MM.1S (cell line): ENCODE data around the gene ZNF808.
"Not testable (repeated sequence)": the region's sequence is repeated elsewhere in the genome, so short reads cannot be mapped to it uniquely, and the experiment has no call there.

Experiments
- DNase-seq: peaks from one replicate; pipeline ENCODE4 v3.0.0-alpha.2; 2015
- H2AFZ ChIP-seq: fragments of 300-600 bp; sonication (generic); 2 replicates; pipeline ENCODE4 v1.6.0; 2016; ENCODE audit warnings: antibody characterized with exemption, low read length
- H3F3A ChIP-seq: fragments of 300-600 bp; sonication (generic); 2 replicates; pipeline ENCODE4 v1.6.1; 2016; ENCODE audit warnings: mild to moderate bottlenecking, antibody characterized with exemption, low read length, moderate library complexity, mixed read lengths; ENCODE audit not compliant: insufficient read depth
- H3K27ac ChIP-seq: fragments of 300-600 bp; sonication (generic); 2 replicates; pipeline ENCODE4 v1.5.1; 2016; ENCODE audit warnings: mild to moderate bottlenecking, low read length
- H3K27me3 ChIP-seq: fragments of 300-600 bp; sonication (generic); replicated peaks from 2 replicates; pipeline ENCODE4 v1.6.0; 2016; ENCODE audit warnings: low read length; ENCODE audit not compliant: insufficient read depth
- H3K36me3 ChIP-seq: fragments of 300-600 bp; sonication (generic); replicated peaks from 2 replicates; pipeline ENCODE4 v1.6.1; 2016; ENCODE audit warnings: mild to moderate bottlenecking, low read length, mixed read lengths; ENCODE audit not compliant: insufficient read depth
- H3K4me1 ChIP-seq: fragments of 300-600 bp; sonication (generic); 2 replicates; pipeline ENCODE4 v1.6.1; 2016; ENCODE audit warnings: low read length, mixed read lengths
- H3K4me2 ChIP-seq: fragments of 300-600 bp; sonication (generic); 2 replicates; pipeline ENCODE4 v1.6.0; 2016; ENCODE audit warnings: low read depth, low read length
- H3K4me3 ChIP-seq: fragments of 300-600 bp; sonication (generic); 2 replicates; pipeline ENCODE4 v1.5.1; 2016; ENCODE audit warnings: low read length, mixed read lengths
- H3K79me2 ChIP-seq: fragments of 300-600 bp; sonication (generic); 2 replicates; pipeline ENCODE4 v1.6.1; 2016; ENCODE audit warnings: mixed run types, low read length, mixed read lengths
- H3K9ac ChIP-seq: fragments of 300-600 bp; sonication (generic); 2 replicates; pipeline ENCODE4 v1.6.1; 2016; ENCODE audit warnings: low read length, mixed read lengths
- H3K9me2 ChIP-seq: fragments of 300-600 bp; sonication (generic); replicated peaks from 2 replicates; pipeline ENCODE4 v1.6.1; 2016; ENCODE audit warnings: mild to moderate bottlenecking, low read length, mixed read lengths; ENCODE audit not compliant: insufficient read depth
- H3K9me3 ChIP-seq: fragments of 300-600 bp; sonication (generic); replicated peaks from 2 replicates; pipeline ENCODE4 v1.6.1; 2016; ENCODE audit warnings: mild to moderate bottlenecking, low read length, mixed read lengths; ENCODE audit not compliant: insufficient read depth
- H4K20me1 ChIP-seq: fragments of 300-600 bp; sonication (generic); 2 replicates; pipeline ENCODE4 v1.6.1; 2016; ENCODE audit warnings: mild to moderate bottlenecking, low read length, moderate library complexity, mixed read lengths; ENCODE audit not compliant: insufficient read depth
- EZH2 ChIP-seq: fragments of 300-600 bp; sonication (generic); optimal IDR thresholded peaks from 2 replicates; pipeline ENCODE3; 2017; ENCODE audit warnings: low read depth, mild to moderate bottlenecking, antibody characterized with exemption, low read length, mixed read lengths
- EZH2phosphoT487 ChIP-seq: fragments of 300-600 bp; sonication (generic); IDR thresholded peaks from 2 replicates; pipeline ENCODE4 v1.6.1; 2018; ENCODE audit warnings: antibody characterized with exemption, low read length
- TF ChIP-seq, protein P1 (sequence below): fragments of 300-600 bp; sonication (generic); IDR thresholded peaks from 2 replicates; pipeline ENCODE4 v1.5.1; 2016; ENCODE audit warnings: antibody characterized with exemption, low read length, mixed read lengths

Gene ZNF808

DNA sequence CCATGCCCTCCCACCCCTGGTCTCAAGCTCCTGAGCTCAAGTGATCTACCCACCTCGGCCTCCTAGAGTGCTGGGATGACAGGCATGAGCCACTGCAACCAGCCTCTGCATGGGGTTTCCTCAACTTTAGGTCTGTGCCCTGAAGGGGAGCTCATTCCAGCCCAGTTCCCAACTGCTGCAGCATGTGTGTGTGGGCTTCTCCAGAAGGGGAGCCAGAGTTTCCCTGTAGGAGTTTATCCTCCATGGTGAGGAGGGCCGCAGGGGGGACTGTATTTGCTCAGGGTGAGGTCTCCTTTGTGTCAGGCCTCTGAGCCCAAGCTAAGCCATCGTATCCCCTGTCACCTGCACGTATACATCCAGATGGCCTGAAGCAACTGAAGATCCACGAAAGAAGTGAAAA is 11.3 kb upstream of the ZNF808 start:
- Histone ChIP-seq H3K4me2 (no peak overlapping the region), H3K79me2 (no peaks in the 10 kb centered on the region), H3K27me3 (no peaks in the 10 kb centered on the region), H3K4me3 (no peak overlapping the region), H3K9ac (no peak overlapping the region), H3K36me3 (no peaks in the 10 kb centered on the region), H3K27ac (no peak overlapping the region), H2AFZ (no peak overlapping the region), H3F3A (no peaks in the 10 kb centered on the region), H3K9me2 (no peaks in the 10 kb centered on the region), H3K9me3 (no peaks in the 10 kb centered on the region), H3K4me1 (no peaks in the 10 kb centered on the region), H4K20me1 (no peaks in the 10 kb centered on the region)
- TF ChIP-seq EZH2phosphoT487: no peak
- no peak for TF ChIP-seq EZH2
- TF ChIP-seq, protein P1, sequence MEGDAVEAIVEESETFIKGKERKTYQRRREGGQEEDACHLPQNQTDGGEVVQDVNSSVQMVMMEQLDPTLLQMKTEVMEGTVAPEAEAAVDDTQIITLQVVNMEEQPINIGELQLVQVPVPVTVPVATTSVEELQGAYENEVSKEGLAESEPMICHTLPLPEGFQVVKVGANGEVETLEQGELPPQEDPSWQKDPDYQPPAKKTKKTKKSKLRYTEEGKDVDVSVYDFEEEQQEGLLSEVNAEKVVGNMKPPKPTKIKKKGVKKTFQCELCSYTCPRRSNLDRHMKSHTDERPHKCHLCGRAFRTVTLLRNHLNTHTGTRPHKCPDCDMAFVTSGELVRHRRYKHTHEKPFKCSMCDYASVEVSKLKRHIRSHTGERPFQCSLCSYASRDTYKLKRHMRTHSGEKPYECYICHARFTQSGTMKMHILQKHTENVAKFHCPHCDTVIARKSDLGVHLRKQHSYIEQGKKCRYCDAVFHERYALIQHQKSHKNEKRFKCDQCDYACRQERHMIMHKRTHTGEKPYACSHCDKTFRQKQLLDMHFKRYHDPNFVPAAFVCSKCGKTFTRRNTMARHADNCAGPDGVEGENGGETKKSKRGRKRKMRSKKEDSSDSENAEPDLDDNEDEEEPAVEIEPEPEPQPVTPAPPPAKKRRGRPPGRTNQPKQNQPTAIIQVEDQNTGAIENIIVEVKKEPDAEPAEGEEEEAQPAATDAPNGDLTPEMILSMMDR: no peak
- no peak for DNase-seq

DNA sequence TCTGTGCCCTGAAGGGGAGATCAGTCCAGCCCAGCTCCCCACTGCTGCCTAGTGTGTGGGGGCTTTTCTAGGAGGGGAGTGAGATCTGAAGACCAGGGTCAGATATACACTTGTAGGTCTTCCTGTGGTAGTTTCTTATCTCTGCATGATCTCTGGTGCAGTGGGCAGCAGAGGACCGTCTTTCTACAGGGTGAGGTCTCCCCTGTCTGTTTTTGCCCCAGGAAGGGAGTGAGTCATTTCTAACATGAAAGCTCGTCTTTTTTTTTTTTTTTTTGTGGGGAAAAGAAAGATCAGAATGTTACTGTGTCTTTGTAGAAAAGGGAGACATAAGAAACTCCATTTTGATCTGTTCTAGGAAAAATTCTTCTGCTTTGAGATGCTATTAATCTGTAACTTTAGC is 8.8 kb upstream of the ZNF808 start:
- Histone ChIP-seq H3K9ac (no peak overlapping the region), H3F3A (no peaks in the 10 kb centered on the region), H3K9me2 (no peaks in the 10 kb centered on the region), H3K9me3 (no peaks in the 10 kb centered on the region), H3K36me3 (no peaks in the 10 kb centered on the region), H3K79me2 (no peaks in the 10 kb centered on the region), H3K4me1 (no peaks in the 10 kb centered on the region), H4K20me1 (no peaks in the 10 kb centered on the region), H2AFZ (no peak overlapping the region), H3K27me3 (no peaks in the 10 kb centered on the region), H3K4me3 (no peak overlapping the region), H3K4me2 (no peak overlapping the region), H3K27ac (no peak overlapping the region)
- TF ChIP-seq EZH2phosphoT487: no peak
- no peak for TF ChIP-seq EZH2
- TF ChIP-seq, protein P1: no peak
- DNase-seq: no peak

DNA sequence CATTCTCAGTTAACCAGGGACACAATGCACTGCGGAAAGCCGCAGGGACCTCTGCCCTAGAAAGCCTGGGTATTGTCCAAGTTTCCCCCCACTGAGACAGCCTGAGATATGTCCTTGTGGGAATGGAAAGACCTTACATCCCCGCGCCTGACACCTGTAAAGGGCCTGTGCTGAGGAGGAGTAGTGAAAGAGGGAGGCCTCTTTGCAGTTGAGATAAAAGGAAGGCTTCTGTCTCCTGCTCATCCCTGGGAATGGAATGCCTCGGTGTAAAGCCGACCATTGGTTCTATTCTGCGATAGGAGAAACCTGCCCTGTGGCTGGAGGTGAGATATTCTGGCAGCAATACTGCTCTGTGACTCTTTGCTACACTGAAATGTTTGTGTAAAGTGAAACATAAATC is 8.3 kb upstream of the ZNF808 start:
- H3K4me2 ChIP-seq, H3K9me2 ChIP-seq: not testable (repeated sequence)

DNA sequence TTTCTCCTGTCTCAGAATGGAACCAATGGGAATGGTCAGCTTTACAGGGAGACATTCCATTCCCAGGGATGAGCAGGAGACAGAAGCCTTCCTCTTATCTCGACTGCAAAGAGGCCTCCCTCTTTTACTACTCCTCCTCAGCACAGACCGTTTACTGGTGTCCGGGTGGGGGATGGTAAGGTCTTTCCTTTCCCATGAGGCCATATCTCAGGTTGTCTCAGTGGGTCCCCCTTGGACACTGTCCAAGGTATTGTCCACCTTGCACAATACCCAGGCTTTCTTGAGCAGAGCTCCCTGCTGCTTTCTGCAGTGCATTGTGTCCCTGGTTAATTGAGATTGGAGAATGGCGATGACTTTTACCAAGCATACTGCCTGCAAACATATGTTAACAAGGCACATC is 7.5 kb upstream of the ZNF808 start:
- H3K79me2 ChIP-seq: no peaks in the 10 kb centered on the region
- H4K20me1 ChIP-seq: no peaks in the 10 kb centered on the region
- TF ChIP-seq EZH2phosphoT487: no peak
- TF ChIP-seq, protein P1: no peak
- TF ChIP-seq EZH2: no peak
- no peaks in the 10 kb centered on the region for H3K36me3 ChIP-seq
- H3K4me2 ChIP-seq: no peak overlapping the region
- H3K9me2 ChIP-seq: no peaks in the 10 kb centered on the region
- no peaks in the 10 kb centered on the region for H3F3A ChIP-seq
- DNase-seq: no peak
- H3K27me3 ChIP-seq: no peaks in the 10 kb centered on the region
- no peak overlapping the region for H3K27ac ChIP-seq
- H3K4me1 ChIP-seq: no peaks in the 10 kb centered on the region
- H3K4me3 ChIP-seq: no peak overlapping the region
- no peak overlapping the region for H3K9ac ChIP-seq
- no peak overlapping the region for H2AFZ ChIP-seq
- no peaks in the 10 kb centered on the region for H3K9me3 ChIP-seq

More for the DNA sequence above, 8.3 kb upstream of the ZNF808 start:
- H3K4me1 ChIP-seq, DNase-seq, H4K20me1 ChIP-seq, H3K9me3 ChIP-seq, H3K36me3 ChIP-seq, H3K4me3 ChIP-seq, H3F3A ChIP-seq, H3K27ac ChIP-seq, H3K79me2 ChIP-seq, H2AFZ ChIP-seq, H3K9ac ChIP-seq, H3K27me3 ChIP-seq: not testable (repeated sequence)
